Fibroblast of pulmonary artery (primary cell): ENCODE measurements around the gene TRPC3.

Experiments
- DNase-seq: peaks from one replicate; pipeline ENCODE4 v3.0.0-alpha.2; 2010; ENCODE audit warnings: low read depth
- H3K4me3 ChIP-seq: replicated peaks from 2 replicates; pipeline ENCODE4 v1.5.1; 2011; ENCODE audit warnings: low read depth, mild to moderate bottlenecking, control low read depth, low read length, moderate library complexity
- TF ChIP-seq, protein P1 (sequence below): IDR thresholded peaks from 2 replicates; pipeline ENCODE4 v1.5.1; 2011; ENCODE audit warnings: mild to moderate bottlenecking, control low read depth, low read length, inconsistent platforms; ENCODE audit errors: missing control alignments

TRPC3 gene

DNA sequence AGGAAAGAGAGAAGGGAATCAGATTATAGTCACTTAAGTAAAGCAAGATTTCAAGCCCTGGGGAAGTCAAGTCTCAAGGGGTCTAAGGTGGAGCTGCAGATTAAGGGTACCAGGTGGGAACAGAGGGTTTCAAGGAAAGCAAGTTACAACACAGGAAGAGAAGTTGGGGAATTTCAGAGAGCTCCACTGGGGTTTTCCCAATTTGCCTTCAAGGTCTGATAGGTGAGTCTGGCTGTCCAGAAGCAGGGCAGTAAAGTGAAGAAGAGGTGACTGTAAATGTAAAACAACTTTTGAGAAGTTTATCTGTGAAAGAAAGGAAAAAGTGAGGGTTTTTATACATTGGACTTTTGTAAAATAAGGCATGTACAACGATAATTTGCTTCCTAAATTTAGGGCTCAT lies 37.1 kb upstream of the TRPC3 start:
- TF ChIP-seq, protein P1, sequence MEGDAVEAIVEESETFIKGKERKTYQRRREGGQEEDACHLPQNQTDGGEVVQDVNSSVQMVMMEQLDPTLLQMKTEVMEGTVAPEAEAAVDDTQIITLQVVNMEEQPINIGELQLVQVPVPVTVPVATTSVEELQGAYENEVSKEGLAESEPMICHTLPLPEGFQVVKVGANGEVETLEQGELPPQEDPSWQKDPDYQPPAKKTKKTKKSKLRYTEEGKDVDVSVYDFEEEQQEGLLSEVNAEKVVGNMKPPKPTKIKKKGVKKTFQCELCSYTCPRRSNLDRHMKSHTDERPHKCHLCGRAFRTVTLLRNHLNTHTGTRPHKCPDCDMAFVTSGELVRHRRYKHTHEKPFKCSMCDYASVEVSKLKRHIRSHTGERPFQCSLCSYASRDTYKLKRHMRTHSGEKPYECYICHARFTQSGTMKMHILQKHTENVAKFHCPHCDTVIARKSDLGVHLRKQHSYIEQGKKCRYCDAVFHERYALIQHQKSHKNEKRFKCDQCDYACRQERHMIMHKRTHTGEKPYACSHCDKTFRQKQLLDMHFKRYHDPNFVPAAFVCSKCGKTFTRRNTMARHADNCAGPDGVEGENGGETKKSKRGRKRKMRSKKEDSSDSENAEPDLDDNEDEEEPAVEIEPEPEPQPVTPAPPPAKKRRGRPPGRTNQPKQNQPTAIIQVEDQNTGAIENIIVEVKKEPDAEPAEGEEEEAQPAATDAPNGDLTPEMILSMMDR: no peak
- no peak overlapping the region for H3K4me3 ChIP-seq
- DNase-seq: no peak

DNA sequence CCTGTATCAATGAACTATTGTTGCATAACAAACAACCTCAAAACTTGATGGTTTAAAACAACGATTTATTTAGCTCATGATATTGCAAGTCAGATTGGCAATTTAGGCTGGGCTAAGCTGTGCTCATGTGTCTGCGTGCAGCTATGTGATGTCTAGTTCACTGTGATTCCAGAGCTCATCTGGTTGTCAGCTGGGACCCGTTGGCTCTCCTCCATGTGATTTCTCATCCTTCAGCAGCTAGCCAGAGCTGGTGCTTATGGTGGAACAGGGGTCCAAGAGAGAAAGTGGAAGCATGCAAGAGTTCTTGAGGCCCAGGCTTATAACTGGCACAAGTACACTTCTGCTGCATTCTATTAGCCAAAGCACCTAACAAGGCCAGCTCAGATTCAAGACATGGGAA lies 28.8 kb upstream of the TRPC3 start:
- no peak overlapping the region for H3K4me3 ChIP-seq
- DNase-seq: no peak
- TF ChIP-seq, protein P1: no peak

DNA sequence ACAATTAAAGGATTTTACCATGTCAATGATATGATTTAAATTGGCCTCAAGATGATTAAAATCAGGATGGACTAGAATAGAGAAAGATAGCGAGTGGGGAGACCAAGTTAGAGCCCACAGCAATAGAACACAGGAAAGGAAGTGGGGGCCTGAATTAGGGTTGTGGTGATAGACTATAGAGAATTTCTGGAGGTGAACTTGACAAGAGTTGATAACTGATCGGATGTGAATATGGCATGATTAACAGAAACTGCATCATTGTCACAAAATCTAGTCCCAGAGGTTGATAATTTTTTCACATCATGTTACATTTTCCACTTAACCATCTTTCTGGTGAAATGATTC lies 26.3 kb upstream of the TRPC3 start:
- no peak for DNase-seq
- TF ChIP-seq, protein P1: no peak
- H3K4me3 ChIP-seq: no peak overlapping the region

DNA sequence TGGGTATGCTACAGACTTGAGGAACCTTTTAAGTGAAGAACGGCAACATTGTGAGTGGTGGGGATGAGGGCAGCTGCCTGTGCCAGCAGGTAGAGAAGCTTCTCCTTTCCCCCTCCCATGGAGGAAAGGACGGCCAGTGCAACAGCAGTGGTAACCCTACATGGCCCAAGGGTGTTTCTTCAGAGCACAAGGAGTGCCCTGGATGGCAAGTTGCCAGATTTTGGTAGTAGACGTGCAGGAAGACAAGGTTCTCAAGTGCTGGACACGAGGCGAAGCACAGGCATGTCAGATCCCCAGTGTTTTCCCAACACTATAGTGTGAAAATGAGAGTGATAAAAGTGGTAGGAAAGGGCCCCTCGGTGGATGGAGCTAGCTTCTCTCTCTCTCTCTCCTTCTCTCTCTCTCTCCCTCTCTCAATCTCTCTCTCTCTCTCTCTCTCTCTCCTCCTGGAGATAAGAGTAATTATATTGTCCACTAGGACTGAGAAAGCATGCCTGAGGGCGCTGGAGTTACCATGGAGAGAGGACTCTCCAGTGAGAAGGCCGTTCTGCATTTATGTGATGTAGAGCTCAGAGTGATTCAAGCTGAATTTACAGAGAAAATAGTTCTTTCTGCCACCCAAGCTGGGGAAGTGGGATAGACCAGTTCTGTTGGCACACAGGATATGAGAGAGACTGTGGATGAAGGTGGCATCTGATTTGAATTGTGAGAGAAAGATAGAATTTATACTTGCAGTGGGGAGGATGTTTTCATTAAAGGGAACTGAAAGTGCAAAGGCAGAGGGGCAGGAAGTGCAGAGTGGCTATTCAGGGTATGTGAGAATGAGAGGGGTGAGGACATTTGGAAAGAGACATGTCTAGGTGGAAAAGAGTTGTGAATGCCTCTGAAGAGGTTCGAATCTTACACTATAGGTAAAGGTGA lies 25.7 kb upstream of the TRPC3 start:
- H3K4me3 ChIP-seq: no peak overlapping the region
- DNase-seq: no peak
- TF ChIP-seq, protein P1: no peak

DNA sequence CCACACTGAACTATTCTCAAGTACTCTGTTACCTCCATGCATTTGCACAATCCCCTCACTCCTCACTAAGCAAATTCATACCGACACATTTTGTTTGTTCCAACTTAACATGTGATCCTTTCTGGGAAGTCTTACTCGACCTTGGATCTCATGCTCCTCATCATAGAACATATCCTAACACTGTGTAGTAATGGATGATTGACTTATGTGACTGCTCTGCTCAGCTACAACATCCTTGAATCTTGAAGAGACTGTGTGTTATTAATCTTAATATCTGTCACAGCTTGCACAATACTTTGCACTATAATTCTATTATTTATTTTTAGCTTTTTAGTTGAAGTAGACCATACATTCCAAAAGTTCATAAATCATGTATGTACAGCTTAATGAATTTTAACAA lies 23.9 kb upstream of the TRPC3 start:
- DNase-seq: no peak
- H3K4me3 ChIP-seq: no peak overlapping the region
- TF ChIP-seq, protein P1: no peak

DNA sequence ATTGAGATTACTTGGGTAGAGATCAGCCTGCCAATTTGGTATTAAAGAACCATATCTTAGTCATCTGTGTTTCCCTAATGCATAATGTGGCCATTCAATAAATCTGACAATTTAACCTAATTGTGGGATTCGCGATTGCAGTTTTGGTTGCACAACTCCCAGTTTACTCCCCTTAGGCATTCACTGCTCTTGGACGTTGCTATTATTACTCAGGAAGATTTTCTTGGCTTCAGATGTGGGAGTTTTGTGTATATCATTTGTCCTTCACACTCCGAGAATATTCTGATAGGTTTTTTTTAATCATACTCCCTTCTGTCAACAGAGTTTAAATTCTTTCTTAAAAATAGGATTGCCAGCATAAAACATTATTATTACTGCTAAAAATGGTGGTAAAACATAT lies 22.0 kb upstream of the TRPC3 start:
- TF ChIP-seq, protein P1: no peak
- H3K4me3 ChIP-seq: no peak overlapping the region
- DNase-seq: no peak

DNA sequence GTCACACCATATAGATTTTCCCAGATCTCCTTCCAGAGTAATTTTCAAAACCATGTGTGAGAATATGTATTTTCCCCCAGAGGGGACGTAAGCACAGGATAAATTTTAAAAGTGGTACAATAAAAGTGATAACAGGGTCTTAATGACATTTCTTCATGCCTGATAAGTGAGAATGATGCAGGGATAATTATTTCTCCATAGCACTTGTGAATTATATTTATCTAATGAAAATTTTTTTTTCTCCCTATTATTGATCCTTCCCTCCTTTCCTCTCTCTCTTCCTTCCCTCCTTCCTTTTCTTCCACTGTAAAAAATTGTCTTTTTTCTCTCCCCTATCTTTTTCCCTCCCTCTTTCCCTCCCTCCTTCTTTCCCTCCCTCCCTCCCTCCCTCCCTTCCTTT lies 17.0 kb upstream of the TRPC3 start:
- no peak overlapping the region for H3K4me3 ChIP-seq
- TF ChIP-seq, protein P1: no peak
- DNase-seq: no peak
